Endothelial cell of umbilical vein (primary cell): ENCODE results near the gene PKN1.

Experiments used
- CTCF ChIP-seq, 2 donors: IDR thresholded peaks; 1 replicate in 1 of 2; 2 replicates in 1 of 2; pipeline ENCODE4 v1.5.1; 2011; ENCODE audit warnings: low read length in 2 of 2, mild to moderate bottlenecking in 2 of 2, moderate library complexity in 2 of 2, control low read depth in 1 of 2, inconsistent platforms in 1 of 2, low read depth in 1 of 2; ENCODE audit not compliant: insufficient read depth in 1 of 2; ENCODE audit errors: extremely low read depth in 1 of 2
- MAX ChIP-seq: IDR thresholded peaks from 2 replicates; pipeline ENCODE4 v1.6.1; 2011; ENCODE audit not compliant: insufficient read depth, insufficient read length
- POLR2A ChIP-seq: IDR thresholded peaks from 2 replicates; pipeline ENCODE4 v1.6.1; 2012; ENCODE audit warnings: low read depth, mild to moderate bottlenecking, control low read depth, low read length
- POLR2AphosphoS5 ChIP-seq: IDR thresholded peaks from 2 replicates; pipeline ENCODE4 v1.6.1; 2012; ENCODE audit warnings: low read depth, mild to moderate bottlenecking, control low read depth, low read length, moderate library complexity; ENCODE audit not compliant: insufficient read depth

- TF ChIP-seq POLR2A (no peak), MAX (no peak), CTCF (IDR thresholded peaks at IDR 0.05; ENCODE audit: extremely low read depth in 1 of 2, insufficient read depth in 1 of 2, low read depth in 1 of 2, low read length in 2 of 2) (no peak), POLR2AphosphoS5 (no peak)
Observed at GRCh38 chr19:14514215-14514863, 81.2 kb downstream of the PKN1 start.
